Trophoblast cell (in vitro differentiated cells and primary cell): ENCODE results near the gene PSMB1.
A peak's percentile ranks its signal among the peaks of the same experiment; 100 is the strongest.

Experiments used
- DNase-seq, 2 donors: peaks; one replicate each; pipeline ENCODE4 v3.0.0-alpha.2; 2016
- H2AFZ ChIP-seq: 2 replicates; pipeline ENCODE4 v1.6.1; 2013; ENCODE audit warnings: low read length, moderate library complexity, mild to moderate bottlenecking; ENCODE audit not compliant: insufficient read depth, poor library complexity
- H2AK5ac ChIP-seq: 2 replicates; pipeline ENCODE4 v1.6.1; 2013; ENCODE audit warnings: mild to moderate bottlenecking, low read length
- H2BK120ac ChIP-seq: 2 replicates; pipeline ENCODE4 v1.6.1; 2013; ENCODE audit warnings: low read length, mild to moderate bottlenecking, moderate library complexity; ENCODE audit not compliant: insufficient read depth, poor library complexity
- H2BK12ac ChIP-seq: 2 replicates; pipeline ENCODE4 v1.6.1; 2013; ENCODE audit warnings: mild to moderate bottlenecking, low read length, moderate library complexity
- H2BK5ac ChIP-seq: 2 replicates; pipeline ENCODE4 v1.6.1; 2013; ENCODE audit warnings: low read length, low read depth, moderate library complexity, mild to moderate bottlenecking; ENCODE audit not compliant: poor library complexity
- H3K14ac ChIP-seq: 2 replicates; pipeline ENCODE4 v1.6.1; 2013; ENCODE audit warnings: mild to moderate bottlenecking, low read length
- H3K18ac ChIP-seq: 2 replicates; pipeline ENCODE4 v1.6.1; 2013; ENCODE audit warnings: mild to moderate bottlenecking, low read length
- H3K23ac ChIP-seq: 2 replicates; pipeline ENCODE4 v1.6.1; 2013; ENCODE audit warnings: low read length
- H3K27ac ChIP-seq: 2 replicates; pipeline ENCODE4 v1.5.1; 2013; ENCODE audit warnings: low read depth, mild to moderate bottlenecking, inconsistent platforms, low read length, moderate library complexity
- H3K27me3 ChIP-seq: 2 replicates; pipeline ENCODE4 v1.6.1; 2013; ENCODE audit warnings: inconsistent platforms, mild to moderate bottlenecking, low read length, moderate library complexity; ENCODE audit not compliant: insufficient read depth
- H3K36me3 ChIP-seq, 2 experiments: 1 replicate in 1 of 2; 2 replicates in 1 of 2; pipeline ENCODE4 v1.6.1; 2013; ENCODE audit warnings: low read length in 2 of 2, mild to moderate bottlenecking in 2 of 2, moderate library complexity in 1 of 2; ENCODE audit not compliant: insufficient read depth in 2 of 2, control insufficient read depth in 1 of 2
- H3K4ac ChIP-seq: 2 replicates; pipeline ENCODE4 v1.6.1; 2013; ENCODE audit warnings: low read depth, mild to moderate bottlenecking, low read length, moderate library complexity
- H3K4me1 ChIP-seq, 2 experiments: 1 replicate in 1 of 2; 2 replicates in 1 of 2; pipeline ENCODE4 v1.6.1; 2013; ENCODE audit warnings: low read length in 2 of 2, mild to moderate bottlenecking in 2 of 2, moderate library complexity in 1 of 2; ENCODE audit not compliant: insufficient read depth in 2 of 2, control insufficient read depth in 1 of 2
- H3K4me2 ChIP-seq: 2 replicates; pipeline ENCODE4 v1.6.1; 2013; ENCODE audit warnings: inconsistent platforms, mild to moderate bottlenecking, low read length, moderate library complexity
- H3K4me3 ChIP-seq: 2 replicates; pipeline ENCODE4 v1.5.1; 2013; ENCODE audit warnings: mild to moderate bottlenecking, low read depth, low read length, inconsistent platforms
- H3K79me1 ChIP-seq: one replicate; pipeline ENCODE4 v1.6.1; 2013; ENCODE audit warnings: low read length
- H3K79me2 ChIP-seq: 2 replicates; pipeline ENCODE4 v1.6.1; 2013; ENCODE audit warnings: low read length, mild to moderate bottlenecking; ENCODE audit not compliant: control insufficient read depth, insufficient read depth, poor library complexity
- H3K9ac ChIP-seq: 2 replicates; pipeline ENCODE4 v1.6.1; 2013; ENCODE audit warnings: mild to moderate bottlenecking, low read length
- H3K9me3 ChIP-seq: 2 replicates; pipeline ENCODE4 v1.6.1; 2013; ENCODE audit warnings: low read depth, mild to moderate bottlenecking, control low read depth, inconsistent platforms, low read length; ENCODE audit not compliant: insufficient read depth
- H4K12ac ChIP-seq: 2 replicates; pipeline ENCODE4 v1.6.1; 2013; ENCODE audit warnings: low read depth, mild to moderate bottlenecking, low read length, moderate library complexity
- H4K8ac ChIP-seq: 2 replicates; pipeline ENCODE4 v1.6.1; 2013; ENCODE audit warnings: low read depth, mild to moderate bottlenecking, low read length, moderate library complexity
- H4K91ac ChIP-seq: one replicate; pipeline ENCODE4 v1.6.1; 2013; ENCODE audit warnings: low read depth, mild to moderate bottlenecking, low read length, moderate library complexity
- WGBS: extraction: QIAGEN DNeasy Blood & Tissue Kit; methylation state at CpG from one replicate; pipeline ENCODE4 v1.1.7; 2013; ENCODE audit warnings: missing lambda C conversion rate; ENCODE audit not compliant: insufficient read length, insufficient coverage; ENCODE audit errors: extremely low coverage; 5-methylcytosine and 5-hydroxymethylcytosine counted together

PSMB1 gene

DNA sequence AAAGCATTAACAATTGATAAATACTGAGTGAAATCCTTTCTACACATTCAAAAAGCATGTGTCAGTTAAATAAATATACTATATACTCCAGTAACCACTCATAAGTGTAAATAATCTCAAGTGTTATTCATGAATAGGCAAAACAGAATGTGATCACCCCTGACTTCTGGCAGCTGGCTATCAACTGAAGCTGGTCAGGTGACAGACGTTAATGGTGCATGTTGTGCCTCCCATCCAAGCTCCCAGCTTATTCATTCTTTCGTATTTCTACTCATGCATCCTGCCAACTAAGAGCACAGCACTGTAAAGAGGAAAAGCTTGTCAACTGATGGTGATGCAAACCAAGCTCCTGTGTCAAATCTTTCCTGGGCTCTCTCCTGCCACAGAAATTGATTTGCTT lies 7.7 kb downstream of the PSMB1 start:
- no peak overlapping the region for H4K8ac ChIP-seq
- no CpG with 5 or more reads among the region's 2 CpGs for WGBS
- H3K4me1 ChIP-seq = peaks cover 0 to 6% of the 10 kb centered on the region in 2 experiments
- H2BK12ac ChIP-seq = no peak overlapping the region
- no peak overlapping the region for H3K4ac ChIP-seq
- no peak overlapping the region for H3K27ac ChIP-seq
- H3K9me3 ChIP-seq = no peaks in the 10 kb centered on the region
- H4K91ac ChIP-seq = no peak overlapping the region
- H3K4me2 ChIP-seq = no peak overlapping the region
- no peak overlapping the region for H3K4me3 ChIP-seq
- no peaks in the 10 kb centered on the region for H3K79me2 ChIP-seq
- no peaks in the 10 kb centered on the region for H3K79me1 ChIP-seq
- H3K27me3 ChIP-seq = no peaks in the 10 kb centered on the region
- H3K18ac ChIP-seq = no peak overlapping the region
- no peak overlapping the region for H2AFZ ChIP-seq
- no peak overlapping the region for H2BK120ac ChIP-seq
- no peak overlapping the region for H4K12ac ChIP-seq
- no peak overlapping the region for H2AK5ac ChIP-seq
- no peak overlapping the region for H3K9ac ChIP-seq
- no peak overlapping the region for H3K14ac ChIP-seq
- H3K36me3 ChIP-seq = peaks cover 18 to 41% of the 10 kb centered on the region in 2 experiments
- no peak overlapping the region for H3K23ac ChIP-seq
- no peak overlapping the region for H2BK5ac ChIP-seq
- DNase-seq = no peak

DNA sequence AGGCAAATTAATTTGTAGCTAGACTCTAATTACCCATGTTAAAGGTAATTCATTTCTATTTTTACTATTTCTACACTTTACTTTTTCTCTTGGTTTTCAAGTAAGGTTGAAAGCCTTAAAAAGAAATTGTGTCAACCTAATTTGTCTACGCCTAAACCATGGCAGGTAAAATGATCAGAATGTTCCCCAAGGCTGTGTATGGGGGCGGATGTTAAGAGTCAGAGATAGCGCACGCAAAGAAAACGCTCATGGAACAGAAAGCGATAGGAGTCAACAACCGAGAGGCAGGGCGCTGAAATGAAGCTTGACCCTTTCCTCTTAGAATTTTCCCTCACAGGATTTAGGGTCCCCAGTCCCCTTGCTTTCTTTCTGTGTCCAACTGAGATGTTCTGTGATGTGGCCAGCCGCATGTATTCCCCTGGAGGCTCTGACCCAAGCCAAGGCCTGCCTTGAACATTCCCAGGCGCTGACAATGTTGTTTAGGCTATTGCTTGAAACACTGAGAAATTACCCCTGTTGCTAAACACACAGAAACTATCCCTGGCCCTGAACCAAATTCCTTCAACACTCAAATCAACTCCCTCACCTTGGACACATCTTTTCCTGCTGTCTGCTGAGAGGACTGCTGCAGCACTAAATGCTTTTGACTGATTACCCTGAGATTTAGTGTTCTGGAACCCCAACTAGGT lies 10.9 kb downstream of the PSMB1 start:
- H3K4ac ChIP-seq = no peak overlapping the region
- H3K4me3 ChIP-seq = no peak overlapping the region
- no CpG with 5 or more reads among the region's 10 CpGs for whole genome bisulfite sequencing
- H3K9me3 ChIP-seq = no peaks in the 10 kb centered on the region
- H3K9ac ChIP-seq = no peak overlapping the region
- H4K8ac ChIP-seq = no peak overlapping the region
- H3K27ac ChIP-seq = peak overlapping the region; percentile 33
- no peak overlapping the region for H3K23ac ChIP-seq
- peaks cover 27 to 49% of the 10 kb centered on the region in 2 experiments for H3K36me3 ChIP-seq
- no peak overlapping the region for H4K12ac ChIP-seq
- no peaks in the 10 kb centered on the region for H3K79me1 ChIP-seq
- peaks cover 0 to 3% of the 10 kb centered on the region in 2 experiments for H3K4me1 ChIP-seq
- no peak overlapping the region for H2BK120ac ChIP-seq
- no peak overlapping the region for H4K91ac ChIP-seq
- peak; percentile 77 to 88 for DNase-seq
- H2BK12ac ChIP-seq = no peak overlapping the region
- H2AFZ ChIP-seq = no peak overlapping the region
- H2AK5ac ChIP-seq = no peak overlapping the region
- no peak overlapping the region for H3K18ac ChIP-seq
- no peaks in the 10 kb centered on the region for H3K79me2 ChIP-seq
- H3K4me2 ChIP-seq = no peak overlapping the region
- H2BK5ac ChIP-seq = no peak overlapping the region
- no peak overlapping the region for H3K14ac ChIP-seq
- no peaks in the 10 kb centered on the region for H3K27me3 ChIP-seq

DNA sequence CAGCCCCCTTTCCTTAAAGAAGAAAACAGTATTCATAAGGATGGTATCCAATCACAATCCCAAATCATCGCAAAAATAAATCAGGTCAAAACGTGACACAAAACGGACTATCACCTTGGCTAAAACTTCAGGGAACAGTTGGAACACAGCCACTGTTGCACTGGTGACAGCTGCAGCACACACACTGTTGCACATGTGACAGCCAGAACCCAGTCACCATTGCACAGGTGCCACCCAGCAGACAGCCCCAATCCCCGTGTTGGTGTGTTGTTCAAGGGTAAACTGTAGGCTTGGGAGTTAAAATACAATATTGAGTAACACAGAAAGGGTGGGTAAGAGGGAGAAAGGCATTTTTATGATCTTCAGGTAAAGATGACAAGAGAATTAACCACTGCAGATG lies 15.8 kb downstream of the PSMB1 start:
- Histone ChIP-seq H2AK5ac (no peak overlapping the region), H3K9me3 (no peaks in the 10 kb centered on the region), H3K27ac (no peak overlapping the region), H3K79me2 (no peaks in the 10 kb centered on the region), H3K23ac (no peak overlapping the region), H3K14ac (no peak overlapping the region), H3K4me2 (no peak overlapping the region), H4K12ac (no peak overlapping the region), H3K79me1 (no peaks in the 10 kb centered on the region), H2BK12ac (no peak overlapping the region), H4K8ac (no peak overlapping the region), H2BK120ac (no peak overlapping the region), H3K4me1 (peaks cover 0 to under 1% of the 10 kb centered on the region in 2 experiments), H3K27me3 (no peaks in the 10 kb centered on the region), H4K91ac (no peak overlapping the region), H2AFZ (no peak overlapping the region), H3K18ac (no peak overlapping the region), H3K4ac (no peak overlapping the region), H3K4me3 (no peak overlapping the region), H3K36me3 (peaks cover 25 to 52% of the 10 kb centered on the region in 2 experiments), H2BK5ac (no peak overlapping the region), H3K9ac (no peak overlapping the region)
- no CpG with 5 or more reads among the region's 4 CpGs for WGBS
- DNase-seq = no peak

DNA sequence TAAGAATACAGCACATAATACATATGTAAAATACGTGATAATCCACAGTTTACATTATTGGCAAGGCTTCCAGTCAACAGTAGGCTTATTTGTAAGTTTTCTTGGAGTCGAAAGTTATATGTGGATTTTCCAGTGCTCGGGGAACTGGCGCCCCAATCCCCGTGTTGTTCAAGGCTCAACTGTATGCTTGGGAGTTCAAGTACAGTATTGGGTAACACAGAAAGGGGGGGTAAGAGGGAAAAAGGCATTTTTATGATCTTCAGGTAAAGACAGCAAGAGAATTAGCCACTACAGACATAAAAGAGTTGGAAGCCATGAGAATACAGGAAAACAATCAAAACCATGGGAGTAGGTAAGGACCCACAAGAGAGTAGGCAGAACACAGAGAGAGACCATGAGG lies 16.4 kb downstream of the PSMB1 start:
- Histone ChIP-seq H3K23ac (no peak overlapping the region), H4K91ac (no peak overlapping the region), H3K14ac (no peak overlapping the region), H3K27me3 (no peaks in the 10 kb centered on the region), H3K27ac (no peak overlapping the region), H2AK5ac (no peak overlapping the region), H2AFZ (no peak overlapping the region), H3K36me3 (peaks cover 22 to 47% of the 10 kb centered on the region in 2 experiments), H3K4ac (no peak overlapping the region), H3K9ac (no peak overlapping the region), H2BK120ac (no peak overlapping the region), H3K4me1 (no peaks in the 10 kb centered on the region), H3K18ac (no peak overlapping the region), H3K79me2 (no peaks in the 10 kb centered on the region), H2BK12ac (no peak overlapping the region), H3K4me3 (no peak overlapping the region), H3K4me2 (no peak overlapping the region), H4K12ac (no peak overlapping the region), H4K8ac (no peak overlapping the region), H2BK5ac (no peak overlapping the region), H3K9me3 (no peaks in the 10 kb centered on the region), H3K79me1 (no peaks in the 10 kb centered on the region)
- no peak for DNase-seq
- no CpG with 5 or more reads among the region's 5 CpGs for WGBS
